ENCODE data around the gene FOSL2. TPM values are rescaled to one million over a fixed set of nuclear protein-coding genes. Genes with fewer than 3 reads are reported as not detected.

Gene FOSL2
- total RNA-seq, 2 donors from 2014 or later = 27.5 to 33.9 TPM

- Histone ChIP-seq H3K36me3 (replicated peaks in 1 of 2; ENCODE audit: insufficient read depth in 1 of 2, low read depth in 2 of 2) (no peaks in the 10 kb centered on the region), H3K4me3 (no peak overlapping the region), H3K9me3 (no peaks in the 10 kb centered on the region), H3K27ac (no peak overlapping the region), H3K4me1 (no peaks in the 10 kb centered on the region), H3K27me3 (no peaks in the 10 kb centered on the region)
- DNase-seq = no peak
- WGBS, 2 donors = 70 to 76% methylated on average over 15 of the region's 15 CpGs
- no peak for ATAC-seq
- no peak for TF ChIP-seq POLR2A (IDR thresholded peaks at IDR 0.05)
- TF ChIP-seq CTCF (IDR thresholded peaks at IDR 0.05) = no peak
- intact Hi-C loops (cut with DNase I) = loop anchor here (5.0 kb wide), 1 partner anchor 749 kb away; no protein-coding TSS in a partner anchor
Observed at GRCh38 chr2:28450901-28451565, 58.4 kb downstream of the FOSL2 start.

- intact Hi-C loops (cut with DNase I) = loop anchor here (5.0 kb wide), 1 partner anchor 750 kb away; no protein-coding TSS in a partner anchor
- no peak for DNase-seq
Observed at GRCh38 chr2:28451793-28452533, 59.3 kb downstream of the FOSL2 start.

GRCh38 chr2:28452534-28453081 lies 60.0 kb downstream of the FOSL2 start:
- ATAC-seq = peak; percentile 82
- intact Hi-C loops (cut with DNase I) = loop anchor here (5.0 kb wide), 1 partner anchor 750 kb away; no protein-coding TSS in a partner anchor
- peak; percentile 72 to 79 (median 76) for DNase-seq

More at GRCh38 chr2:28451793-28452533, 59.3 kb downstream of the FOSL2 start:
- H3K9me3 ChIP-seq = no peaks in the 10 kb centered on the region
- ATAC-seq = no peak
- no peaks in the 10 kb centered on the region for H3K27me3 ChIP-seq
- 81 to 88% methylated on average over 13 to 19 of the region's 19 CpGs for WGBS, 2 donors
- no peaks in the 10 kb centered on the region for H3K4me1 ChIP-seq
- H3K27ac ChIP-seq = no peak overlapping the region
- no peak for TF ChIP-seq POLR2A (IDR thresholded peaks at IDR 0.05)
- TF ChIP-seq CTCF (IDR thresholded peaks at IDR 0.05) = no peak
- H3K36me3 ChIP-seq (replicated peaks in 1 of 2; ENCODE audit: insufficient read depth in 1 of 2, low read depth in 2 of 2) = no peaks in the 10 kb centered on the region
- H3K4me3 ChIP-seq = no peak overlapping the region

GRCh38 chr2:28453396-28453795 lies 60.7 kb downstream of the FOSL2 start:
- WGBS, 2 donors = 87 to 89% methylated on average over 8 of the region's 8 CpGs
- no peaks in the 10 kb centered on the region for H3K27me3 ChIP-seq
- DNase-seq (no peak), ATAC-seq (no peak)
- no peaks in the 10 kb centered on the region for H3K36me3 ChIP-seq (replicated peaks in 1 of 2; ENCODE audit: insufficient read depth in 1 of 2, low read depth in 2 of 2)
- no peaks in the 10 kb centered on the region for H3K9me3 ChIP-seq
- no peak overlapping the region for H3K27ac ChIP-seq
- H3K4me1 ChIP-seq = no peaks in the 10 kb centered on the region
- TF ChIP-seq POLR2A (IDR thresholded peaks at IDR 0.05) = no peak
- no peak for TF ChIP-seq CTCF (IDR thresholded peaks at IDR 0.05)
- H3K4me3 ChIP-seq = no peak overlapping the region
- intact Hi-C loops (cut with DNase I) = loop anchor here (5.0 kb wide), 1 partner anchor 751 kb away; no protein-coding TSS in a partner anchor

More at GRCh38 chr2:28452534-28453081, 60.0 kb downstream of the FOSL2 start:
- H3K27me3 ChIP-seq = no peaks in the 10 kb centered on the region
- 20 to 28% methylated on average over 5 to 7 of the region's 7 CpGs for WGBS, 2 donors
- no peak overlapping the region for H3K4me3 ChIP-seq
- no peak overlapping the region for H3K27ac ChIP-seq
- H3K9me3 ChIP-seq = no peaks in the 10 kb centered on the region
- no peaks in the 10 kb centered on the region for H3K36me3 ChIP-seq (replicated peaks in 1 of 2; ENCODE audit: insufficient read depth in 1 of 2, low read depth in 2 of 2)
- H3K4me1 ChIP-seq = no peaks in the 10 kb centered on the region
- TF ChIP-seq POLR2A (IDR thresholded peaks at IDR 0.05) = no peak
- peak; percentile 77 to 90 (median 86) for TF ChIP-seq CTCF (IDR thresholded peaks at IDR 0.05)
